ENCODE results near the gene GLCE. TPM values are rescaled to one million over a fixed set of nuclear protein-coding genes. Genes with fewer than 3 reads are reported as not detected.

GLCE gene
- total and polyA plus RNA-seq, 7 experiments from 2014 or later, result 3.0 to 8.8 (median 5.7) TPM

GRCh38 chr15:69272139-69272538 lies 111.7 kb downstream of the GLCE start:
- Mint-ChIP-seq H3K9me3 (no peaks in the 10 kb centered on the region), H3K4me1 (no peaks in the 10 kb centered on the region), H3K27me3 (peaks cover 0 to 9% (median 0%) of the 10 kb centered on the region in 5 donors), H3K4me3 (no peak overlapping the region), H3K36me3 (peaks cover 0 to 7% (median 0%) of the 10 kb centered on the region in 5 donors), H3K27ac (no peak overlapping the region)
- DNase-seq (no peak), ATAC-seq (no peak)
- no peaks in the 10 kb centered on the region for H3K9me3 ChIP-seq (ENCODE audit: control insufficient read depth in 2 of 3, low read length in 3 of 3)
- no peaks in the 10 kb centered on the region for H3K36me3 ChIP-seq (ENCODE audit: control insufficient read depth in 2 of 3, insufficient read depth in 3 of 3, low read length in 3 of 3)
- ChIA-PET POLR2A (no interaction called here), CTCF (no interaction called here)
- H3K27ac ChIP-seq (ENCODE audit: low read depth, low read length), result no peak overlapping the region
- intact Hi-C loops (cut with micrococcal nuclease), result no loop called here
- H3K4me3 ChIP-seq (ENCODE audit: low read length), result no peak overlapping the region
- H3K4me1 ChIP-seq (ENCODE audit: control insufficient read depth in 2 of 2, insufficient read depth in 2 of 2, low read length in 2 of 2), result no peaks in the 10 kb centered on the region
- H3K27me3 ChIP-seq (ENCODE audit: control insufficient read depth in 2 of 2, insufficient read depth in 2 of 2, low read length in 2 of 2), result no peaks in the 10 kb centered on the region

DNA sequence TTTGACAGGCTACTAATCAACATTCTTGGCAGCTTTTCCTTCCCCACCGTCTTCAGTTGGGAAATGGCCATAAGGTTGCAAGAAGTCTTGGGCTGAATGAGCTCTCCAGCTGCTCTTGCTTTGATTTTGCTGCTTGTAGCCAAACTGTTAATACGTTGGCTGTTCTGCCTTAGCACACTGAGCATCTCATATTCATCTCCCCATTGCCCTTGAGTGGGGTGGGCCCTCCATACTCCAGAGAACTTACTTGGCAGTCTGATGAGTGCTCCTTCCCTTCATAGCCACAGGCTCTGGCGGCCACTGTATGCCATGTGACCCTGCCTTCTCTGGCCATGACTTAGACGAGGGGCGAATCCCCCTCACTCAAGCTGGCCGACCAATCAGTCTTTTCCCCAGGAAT lies 112.5 kb downstream of the GLCE start:
- H3K4me1 ChIP-seq (ENCODE audit: control insufficient read depth in 2 of 2, insufficient read depth in 2 of 2, low read length in 2 of 2), result no peaks in the 10 kb centered on the region
- Mint-ChIP-seq H3K9me3 (no peaks in the 10 kb centered on the region), H3K27me3 (peaks cover 0 to 9% (median 0%) of the 10 kb centered on the region in 5 donors), H3K4me1 (no peaks in the 10 kb centered on the region), H3K4me3 (no peak overlapping the region), H3K36me3 (peaks cover 0 to 7% (median 0%) of the 10 kb centered on the region in 5 donors), H3K27ac (no peak overlapping the region)
- H3K9me3 ChIP-seq (ENCODE audit: control insufficient read depth in 2 of 3, low read length in 3 of 3), result no peaks in the 10 kb centered on the region
- ATAC-seq (no peak), DNase-seq (no peak)
- H3K27ac ChIP-seq (ENCODE audit: low read depth, low read length), result no peak overlapping the region
- CTCF ChIA-PET, result no interaction called here
- H3K27me3 ChIP-seq (ENCODE audit: control insufficient read depth in 2 of 2, insufficient read depth in 2 of 2, low read length in 2 of 2), result no peaks in the 10 kb centered on the region
- H3K4me3 ChIP-seq (ENCODE audit: low read length), result no peak overlapping the region
- intact Hi-C loops (cut with micrococcal nuclease), result no loop called here
- POLR2A ChIA-PET, result no interaction called here
- no peaks in the 10 kb centered on the region for H3K36me3 ChIP-seq (ENCODE audit: control insufficient read depth in 2 of 3, insufficient read depth in 3 of 3, low read length in 3 of 3)

- Histone ChIP-seq H3K9me3 (ENCODE audit: control insufficient read depth in 2 of 3, low read length in 3 of 3) (no peaks in the 10 kb centered on the region), H3K27ac (ENCODE audit: low read depth, low read length) (no peak overlapping the region), H3K4me1 (ENCODE audit: control insufficient read depth in 2 of 2, insufficient read depth in 2 of 2, low read length in 2 of 2) (no peaks in the 10 kb centered on the region), H3K27me3 (ENCODE audit: control insufficient read depth in 2 of 2, insufficient read depth in 2 of 2, low read length in 2 of 2) (no peaks in the 10 kb centered on the region), H3K36me3 (ENCODE audit: control insufficient read depth in 2 of 3, insufficient read depth in 3 of 3, low read length in 3 of 3) (no peaks in the 10 kb centered on the region), H3K4me3 (ENCODE audit: low read length) (no peak overlapping the region)
- ChIA-PET CTCF (no interaction called here), POLR2A (no interaction called here)
- Mint-ChIP-seq H3K36me3 (no peaks in the 10 kb centered on the region), H3K4me1 (no peaks in the 10 kb centered on the region), H3K27me3 (peaks cover 0 to 9% (median 0%) of the 10 kb centered on the region in 5 donors), H3K9me3 (no peaks in the 10 kb centered on the region), H3K4me3 (no peak overlapping the region), H3K27ac (no peak overlapping the region)
- ATAC-seq (no peak), DNase-seq (no peak)
- intact Hi-C loops (cut with micrococcal nuclease), result no loop called here
These were observed 114.7 kb downstream of the GLCE start for GRCh38 chr15:69275074-69275670.

DNA sequence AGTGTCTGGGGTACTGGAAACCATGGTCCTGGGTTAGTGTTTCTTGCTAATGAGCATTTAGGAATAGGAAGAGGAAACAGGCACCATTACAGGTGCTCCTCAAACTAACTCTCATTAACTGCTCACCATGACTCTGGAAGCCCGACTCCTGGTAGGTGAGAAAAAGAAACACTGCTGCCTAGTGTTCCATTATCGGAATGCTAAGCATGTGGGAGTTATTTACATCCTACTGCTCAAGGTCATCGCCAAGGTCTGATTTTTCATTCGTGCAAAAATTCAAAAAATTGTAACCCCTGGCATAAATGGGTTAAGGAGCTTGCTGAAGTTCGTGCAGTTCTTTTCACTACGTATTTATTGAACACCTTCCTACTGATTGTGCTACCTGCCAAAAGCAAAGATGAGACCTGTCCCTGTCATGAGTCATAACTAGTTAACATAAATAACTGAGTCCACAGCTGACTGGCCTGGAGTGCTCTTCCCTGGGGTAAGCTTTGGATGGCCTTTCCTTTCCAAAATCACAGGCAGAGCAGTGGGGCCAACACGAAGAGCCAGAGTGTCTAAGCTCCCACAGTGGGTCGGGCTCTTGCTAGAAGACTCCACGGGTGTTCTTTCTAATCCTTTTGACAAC lies 115.6 kb downstream of the GLCE start:
- intact Hi-C loops (cut with micrococcal nuclease), result no loop called here

DNA sequence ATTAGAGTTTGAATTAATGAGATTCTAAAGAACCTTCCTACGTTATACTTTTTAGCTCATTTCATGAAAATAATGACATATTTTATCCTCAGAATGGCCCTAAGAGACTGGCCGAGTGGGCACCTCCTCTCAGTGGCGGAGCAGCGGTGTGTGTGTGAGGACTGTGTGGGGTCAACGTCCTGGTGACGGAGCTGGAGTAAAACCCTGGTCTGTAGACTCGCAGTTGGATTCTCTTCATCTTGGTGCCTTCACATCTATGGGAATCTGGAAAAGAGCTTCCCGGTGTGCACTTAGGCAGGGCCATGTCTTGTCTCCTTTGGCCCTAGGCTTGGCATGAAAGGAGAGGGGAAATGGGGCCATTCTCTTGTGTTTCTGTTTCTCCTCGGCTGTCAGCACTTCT lies 116.9 kb downstream of the GLCE start:
- no peak overlapping the region for H3K4me3 Mint-ChIP-seq
- ATAC-seq, result no peak
- H3K27ac Mint-ChIP-seq, result no peak overlapping the region
- H3K9me3 ChIP-seq (ENCODE audit: control insufficient read depth in 2 of 3, low read length in 3 of 3), result no peaks in the 10 kb centered on the region
- H3K9me3 Mint-ChIP-seq, result no peaks in the 10 kb centered on the region
- CTCF ChIA-PET, result interaction anchor here (0.7 kb wide), 1 partner anchor 381 kb away, joined by 3 read pairs; no protein-coding TSS in a partner anchor
- no peaks in the 10 kb centered on the region for H3K4me1 ChIP-seq (ENCODE audit: control insufficient read depth in 2 of 2, insufficient read depth in 2 of 2, low read length in 2 of 2)
- H3K4me1 Mint-ChIP-seq, result no peaks in the 10 kb centered on the region
- no peak overlapping the region for H3K4me3 ChIP-seq (ENCODE audit: low read length)
- H3K27ac ChIP-seq (ENCODE audit: low read depth, low read length), result no peak overlapping the region
- no peak for DNase-seq
- H3K27me3 ChIP-seq (ENCODE audit: control insufficient read depth in 2 of 2, insufficient read depth in 2 of 2, low read length in 2 of 2), result no peaks in the 10 kb centered on the region
- POLR2A ChIA-PET, result no interaction called here
- H3K27me3 Mint-ChIP-seq, result peaks cover 0 to 12% (median 2%) of the 10 kb centered on the region in 5 donors
- H3K36me3 Mint-ChIP-seq, result no peaks in the 10 kb centered on the region
- intact Hi-C loops (cut with micrococcal nuclease), result no loop called here
- no peaks in the 10 kb centered on the region for H3K36me3 ChIP-seq (ENCODE audit: control insufficient read depth in 2 of 3, insufficient read depth in 3 of 3, low read length in 3 of 3)

More for the DNA sequence above, 115.6 kb downstream of the GLCE start:
- CTCF ChIA-PET, result interaction anchor here (0.6 kb wide), 1 partner anchor 44 kb away, joined by 3 read pairs; no protein-coding TSS in a partner anchor
- Mint-ChIP-seq H3K4me3 (no peak overlapping the region), H3K9me3 (no peaks in the 10 kb centered on the region), H3K27me3 (peaks cover 0 to 9% (median 0%) of the 10 kb centered on the region in 5 donors), H3K36me3 (no peaks in the 10 kb centered on the region), H3K4me1 (no peaks in the 10 kb centered on the region), H3K27ac (no peak overlapping the region)
- no peak overlapping the region for H3K27ac ChIP-seq (ENCODE audit: low read depth, low read length)
- H3K4me1 ChIP-seq (ENCODE audit: control insufficient read depth in 2 of 2, insufficient read depth in 2 of 2, low read length in 2 of 2), result no peaks in the 10 kb centered on the region
- POLR2A ChIA-PET, result no interaction called here
- H3K4me3 ChIP-seq (ENCODE audit: low read length), result no peak overlapping the region
- H3K36me3 ChIP-seq (ENCODE audit: control insufficient read depth in 2 of 3, insufficient read depth in 3 of 3, low read length in 3 of 3), result no peaks in the 10 kb centered on the region
- ATAC-seq (no peak), DNase-seq (no peak)
- no peaks in the 10 kb centered on the region for H3K9me3 ChIP-seq (ENCODE audit: control insufficient read depth in 2 of 3, low read length in 3 of 3)
- no peaks in the 10 kb centered on the region for H3K27me3 ChIP-seq (ENCODE audit: control insufficient read depth in 2 of 2, insufficient read depth in 2 of 2, low read length in 2 of 2)

DNA sequence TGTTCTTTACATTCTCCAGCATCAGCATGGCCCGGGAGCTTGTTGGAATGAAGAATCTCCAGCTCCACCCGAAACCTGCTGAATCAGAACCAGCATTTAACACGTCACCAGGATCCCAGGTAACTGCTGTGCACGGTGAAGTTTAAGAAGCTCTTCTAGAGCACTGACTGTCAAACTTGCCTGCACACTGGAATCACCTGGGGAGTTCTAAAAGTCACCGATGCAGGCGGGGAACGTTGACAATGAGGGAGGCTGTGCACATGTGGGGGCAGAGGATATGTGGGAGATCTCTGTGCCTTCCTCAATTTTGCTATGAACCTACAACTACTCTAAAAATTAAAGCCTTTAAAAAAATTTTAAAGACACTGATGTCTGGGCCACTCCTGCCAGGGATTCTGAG lies 119.2 kb downstream of the GLCE start:
- no peaks in the 10 kb centered on the region for H3K9me3 ChIP-seq (ENCODE audit: control insufficient read depth in 2 of 3, low read length in 3 of 3)
- intact Hi-C loops (cut with micrococcal nuclease), result no loop called here
- no peak for DNase-seq
- peaks cover 0 to 12% (median 2%) of the 10 kb centered on the region in 5 donors for H3K27me3 Mint-ChIP-seq
- H3K4me3 Mint-ChIP-seq, result no peak overlapping the region
- H3K36me3 ChIP-seq (ENCODE audit: control insufficient read depth in 2 of 3, insufficient read depth in 3 of 3, low read length in 3 of 3), result no peaks in the 10 kb centered on the region
- no peaks in the 10 kb centered on the region for H3K27me3 ChIP-seq (ENCODE audit: control insufficient read depth in 2 of 2, insufficient read depth in 2 of 2, low read length in 2 of 2)
- H3K27ac Mint-ChIP-seq, result no peak overlapping the region
- CTCF ChIA-PET, result interaction anchor here (0.6 kb wide), 1 partner anchor 196 kb away, joined by 3 read pairs; no protein-coding TSS in a partner anchor
- no peaks in the 10 kb centered on the region for H3K9me3 Mint-ChIP-seq
- H3K36me3 Mint-ChIP-seq, result no peaks in the 10 kb centered on the region
- POLR2A ChIA-PET, result no interaction called here
- no peak overlapping the region for H3K27ac ChIP-seq (ENCODE audit: low read depth, low read length)
- H3K4me3 ChIP-seq (ENCODE audit: low read length), result no peak overlapping the region
- ATAC-seq, result no peak
- no peaks in the 10 kb centered on the region for H3K4me1 Mint-ChIP-seq
- H3K4me1 ChIP-seq (ENCODE audit: control insufficient read depth in 2 of 2, insufficient read depth in 2 of 2, low read length in 2 of 2), result no peaks in the 10 kb centered on the region

GRCh38 chr15:69280783-69281182 lies 120.3 kb downstream of the GLCE start:
- no peak overlapping the region for H3K4me3 ChIP-seq (ENCODE audit: low read length)
- Mint-ChIP-seq H3K9me3 (no peaks in the 10 kb centered on the region), H3K27me3 (peaks cover 0 to 8% (median 2%) of the 10 kb centered on the region in 5 donors), H3K4me1 (no peaks in the 10 kb centered on the region), H3K4me3 (no peak overlapping the region), H3K36me3 (no peaks in the 10 kb centered on the region), H3K27ac (no peak overlapping the region)
- ATAC-seq (no peak), DNase-seq (no peak)
- CTCF ChIA-PET, result no interaction called here
- H3K4me1 ChIP-seq (ENCODE audit: control insufficient read depth in 2 of 2, insufficient read depth in 2 of 2, low read length in 2 of 2), result no peaks in the 10 kb centered on the region
- intact Hi-C loops (cut with micrococcal nuclease), result no loop called here
- no peaks in the 10 kb centered on the region for H3K9me3 ChIP-seq (ENCODE audit: control insufficient read depth in 2 of 3, low read length in 3 of 3)
- no peak overlapping the region for H3K27ac ChIP-seq (ENCODE audit: low read depth, low read length)
- no peaks in the 10 kb centered on the region for H3K36me3 ChIP-seq (ENCODE audit: control insufficient read depth in 2 of 3, insufficient read depth in 3 of 3, low read length in 3 of 3)
- no peaks in the 10 kb centered on the region for H3K27me3 ChIP-seq (ENCODE audit: control insufficient read depth in 2 of 2, insufficient read depth in 2 of 2, low read length in 2 of 2)
- POLR2A ChIA-PET, result interaction anchor here (0.6 kb wide), 1 partner anchor 31 kb away, joined by 4 read pairs; no protein-coding TSS in a partner anchor

Data from naive thymus-derived CD4-positive, alpha-beta T cell (primary cell).